WTC11 (cell line): ENCODE data around the gene FSCB. TPM values are rescaled to one million over a fixed set of nuclear protein-coding genes. Genes with fewer than 3 reads are reported as not detected.

Experiments used
- ATAC-seq: fragments of 200-7000 bp; cut with Tn5 transposase; 2 replicates; pipeline ENCODE4 v1.10.0; 2021; ENCODE audit warnings: mild to moderate bottlenecking, moderate library complexity
- Bru-seq: library from RNA; stranded (reverse); fragments of 400-500 nt; gene quantifications from one replicate; lab custom pipeline; 2021; lab: Mats Ljungman, UMichigan
- CTCF ChIA-PET: fragments of 300-600 bp; sonication (Branson Sonifier 250); formaldehyde crosslinking; loops from one replicate; lab custom pipeline; 2021; ENCODE audit warnings: antibody characterized with exemption; lab: Charles Lee
- POLR2A ChIA-PET: fragments of 350-600 bp; sonication (Branson Sonifier 250); formaldehyde crosslinking; loops from one replicate; lab custom pipeline; 2021; ENCODE audit warnings: antibody characterized with exemption; lab: Charles Lee
- DNase-seq: peaks from one replicate; pipeline ENCODE4 v3.0.0; 2021; ENCODE audit warnings: low spot score
- H3K27ac Mint-ChIP-seq: 2 replicates; pipeline ENCODE4 v1.8.0; 2021; ENCODE audit warnings: mixed read lengths
- H3K27me3 Mint-ChIP-seq: 2 replicates; pipeline ENCODE4 v1.8.0; 2021; ENCODE audit warnings: low read depth, mild to moderate bottlenecking, moderate library complexity, mixed read lengths
- H3K36me3 Mint-ChIP-seq: 2 replicates; pipeline ENCODE4 v1.8.0; 2021; ENCODE audit warnings: mixed read lengths
- H3K4me1 Mint-ChIP-seq: 2 replicates; pipeline ENCODE4 v1.8.0; 2022; ENCODE audit warnings: mixed read lengths
- H3K4me3 Mint-ChIP-seq: 2 replicates; pipeline ENCODE4 v1.8.0; 2021; ENCODE audit warnings: mild to moderate bottlenecking, moderate library complexity, mixed read lengths
- H3K9me3 Mint-ChIP-seq: 2 replicates; pipeline ENCODE4 v1.8.0; 2021; ENCODE audit warnings: mixed read lengths
- CBFB ChIP-seq: sonication (generic); formaldehyde crosslinking; IDR thresholded peaks from 2 replicates; pipeline ENCODE4 v1.8.1; 2022; ENCODE audit warnings: mild to moderate bottlenecking, low read depth, missing genetic modification reagents
- CDX4 ChIP-seq: fragments of 250-450 bp; sonication (Bioruptor Pico); IDR thresholded peaks from 2 replicates; pipeline ENCODE4 v1.9.0; 2021; ENCODE audit warnings: moderate library complexity, mild to moderate bottlenecking, inconsistent platforms, borderline replicate concordance
- IRF1 ChIP-seq: sonication (generic); formaldehyde crosslinking; IDR thresholded peaks from 2 replicates; pipeline ENCODE4 v1.8.0; 2023; ENCODE audit warnings: missing genetic modification reagents
- MYBL2 ChIP-seq: sonication (generic); formaldehyde crosslinking; IDR thresholded peaks from 2 replicates; pipeline ENCODE4 v1.8.1; 2023; ENCODE audit warnings: mild to moderate bottlenecking, moderate library complexity, missing genetic modification reagents
- NR1H2 ChIP-seq: sonication (generic); formaldehyde crosslinking; IDR thresholded peaks from 2 replicates; pipeline ENCODE4 v1.9.0; 2021; ENCODE audit warnings: mild to moderate bottlenecking, moderate library complexity, missing genetic modification reagents
- NR2C2 ChIP-seq: sonication (generic); formaldehyde crosslinking; IDR thresholded peaks from 2 replicates; pipeline ENCODE4 v1.8.0; 2022; ENCODE audit warnings: mild to moderate bottlenecking, missing genetic modification reagents
- RELA ChIP-seq: sonication (generic); formaldehyde crosslinking; IDR thresholded peaks from 2 replicates; pipeline ENCODE4 v1.8.1; 2022; ENCODE audit warnings: missing genetic modification reagents, mild to moderate bottlenecking, borderline replicate concordance
- TCF7 ChIP-seq: sonication (generic); formaldehyde crosslinking; IDR thresholded peaks from 2 replicates; pipeline ENCODE4 v1.8.0; 2022; ENCODE audit warnings: mild to moderate bottlenecking, low read depth, missing genetic modification reagents, moderate library complexity
- ZBTB21 ChIP-seq: sonication (generic); formaldehyde crosslinking; IDR thresholded peaks from 2 replicates; pipeline ENCODE4 v1.8.1; 2023; ENCODE audit warnings: mild to moderate bottlenecking, missing genetic modification reagents, borderline replicate concordance
- ZSCAN18 ChIP-seq: fragments of 250-450 bp; sonication (Bioruptor Pico); IDR thresholded peaks from 2 replicates; pipeline ENCODE4 v2.1.2; 2022; ENCODE audit warnings: mild to moderate bottlenecking, moderate library complexity
- long read RNA-seq, 3 experiments: library from RNA in 1 of 3; library from capped mRNA in 1 of 3; library from polyadenylated mRNA in 1 of 3; unstranded in 2 of 3; stranded (forward) in 1 of 3; transcript quantifications; one replicate each; pipeline ENCODE4 v2.0.0, GENCODE V29; 2021
- total RNA-seq: library from RNA; stranded (reverse); gene quantifications from 3 replicates; pipeline ENCODE4 v1.2.3, GENCODE V29; 2021
- TF ChIP-seq, protein P1 (sequence below): sonication (generic); formaldehyde crosslinking; IDR thresholded peaks from 2 replicates; pipeline ENCODE4 v1.8.0; 2022; ENCODE audit warnings: mild to moderate bottlenecking, missing genetic modification reagents
- TF ChIP-seq, protein P2 (sequence below): sonication (generic); formaldehyde crosslinking; IDR thresholded peaks from 2 replicates; pipeline ENCODE4 v1.8.1; 2023; ENCODE audit warnings: mild to moderate bottlenecking, missing genetic modification reagents, borderline replicate concordance
- TF ChIP-seq, protein P3 (sequence below): sonication (generic); formaldehyde crosslinking; IDR thresholded peaks from 2 replicates; pipeline ENCODE4 v1.8.1; 2022; ENCODE audit warnings: mild to moderate bottlenecking, moderate library complexity, missing genetic modification reagents
- TF ChIP-seq, protein P4 (sequence below): sonication (generic); formaldehyde crosslinking; IDR thresholded peaks from 2 replicates; pipeline ENCODE4 v1.8.1; 2023; ENCODE audit warnings: mild to moderate bottlenecking, missing genetic modification reagents, moderate library complexity

The FSCB gene, protein sequence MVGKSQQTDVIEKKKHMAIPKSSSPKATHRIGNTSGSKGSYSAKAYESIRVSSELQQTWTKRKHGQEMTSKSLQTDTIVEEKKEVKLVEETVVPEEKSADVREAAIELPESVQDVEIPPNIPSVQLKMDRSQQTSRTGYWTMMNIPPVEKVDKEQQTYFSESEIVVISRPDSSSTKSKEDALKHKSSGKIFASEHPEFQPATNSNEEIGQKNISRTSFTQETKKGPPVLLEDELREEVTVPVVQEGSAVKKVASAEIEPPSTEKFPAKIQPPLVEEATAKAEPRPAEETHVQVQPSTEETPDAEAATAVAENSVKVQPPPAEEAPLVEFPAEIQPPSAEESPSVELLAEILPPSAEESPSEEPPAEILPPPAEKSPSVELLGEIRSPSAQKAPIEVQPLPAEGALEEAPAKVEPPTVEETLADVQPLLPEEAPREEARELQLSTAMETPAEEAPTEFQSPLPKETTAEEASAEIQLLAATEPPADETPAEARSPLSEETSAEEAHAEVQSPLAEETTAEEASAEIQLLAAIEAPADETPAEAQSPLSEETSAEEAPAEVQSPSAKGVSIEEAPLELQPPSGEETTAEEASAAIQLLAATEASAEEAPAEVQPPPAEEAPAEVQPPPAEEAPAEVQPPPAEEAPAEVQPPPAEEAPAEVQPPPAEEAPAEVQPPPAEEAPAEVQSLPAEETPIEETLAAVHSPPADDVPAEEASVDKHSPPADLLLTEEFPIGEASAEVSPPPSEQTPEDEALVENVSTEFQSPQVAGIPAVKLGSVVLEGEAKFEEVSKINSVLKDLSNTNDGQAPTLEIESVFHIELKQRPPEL
- total RNA-seq: not detected in 3 replicates
- not detected for Bru-seq, nascent RNA
- long read RNA-seq, experiment 1: 0 reads
- long read RNA-seq, experiment 2: 0 reads
- long read RNA-seq, experiment 3: 0 reads

GRCh38 chr14:44507183-44507582 lies at the start of gene FSCB:
FSCB (minus strand) TSS chr14:44507283; CDS start chr14:44506987, 296 bp downstream.
- no peak for DNase-seq
- no peaks in the 10 kb centered on the region for H3K36me3 Mint-ChIP-seq
- H3K4me1 Mint-ChIP-seq: no peaks in the 10 kb centered on the region
- peaks cover 10% of the 10 kb centered on the region; the same call in 1 of the 2 replicates for H3K9me3 Mint-ChIP-seq
- TF ChIP-seq RELA (CRISPR knock-in tag) (no peak), ZBTB21 (CRISPR knock-in tag) (no peak), CDX4 (CRISPR knock-in tag) (no peak), NR1H2 (no peak), MYBL2 (no peak), TCF7 (no peak), NR2C2 (no peak), IRF1 (CRISPR knock-in tag) (no peak), CBFB (CRISPR knock-in tag) (no peak), ZSCAN18 (no peak)
- TF ChIP-seq, protein P1, sequence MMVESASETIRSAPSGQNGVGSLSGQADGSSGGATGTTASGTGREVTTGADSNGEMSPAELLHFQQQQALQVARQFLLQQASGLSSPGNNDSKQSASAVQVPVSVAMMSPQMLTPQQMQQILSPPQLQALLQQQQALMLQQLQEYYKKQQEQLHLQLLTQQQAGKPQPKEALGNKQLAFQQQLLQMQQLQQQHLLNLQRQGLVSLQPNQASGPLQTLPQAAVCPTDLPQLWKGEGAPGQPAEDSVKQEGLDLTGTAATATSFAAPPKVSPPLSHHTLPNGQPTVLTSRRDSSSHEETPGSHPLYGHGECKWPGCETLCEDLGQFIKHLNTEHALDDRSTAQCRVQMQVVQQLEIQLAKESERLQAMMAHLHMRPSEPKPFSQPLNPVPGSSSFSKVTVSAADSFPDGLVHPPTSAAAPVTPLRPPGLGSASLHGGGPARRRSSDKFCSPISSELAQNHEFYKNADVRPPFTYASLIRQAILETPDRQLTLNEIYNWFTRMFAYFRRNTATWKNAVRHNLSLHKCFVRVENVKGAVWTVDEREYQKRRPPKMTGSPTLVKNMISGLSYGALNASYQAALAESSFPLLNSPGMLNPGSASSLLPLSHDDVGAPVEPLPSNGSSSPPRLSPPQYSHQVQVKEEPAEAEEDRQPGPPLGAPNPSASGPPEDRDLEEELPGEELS (CRISPR knock-in tag): no peak
- TF ChIP-seq, protein P2, sequence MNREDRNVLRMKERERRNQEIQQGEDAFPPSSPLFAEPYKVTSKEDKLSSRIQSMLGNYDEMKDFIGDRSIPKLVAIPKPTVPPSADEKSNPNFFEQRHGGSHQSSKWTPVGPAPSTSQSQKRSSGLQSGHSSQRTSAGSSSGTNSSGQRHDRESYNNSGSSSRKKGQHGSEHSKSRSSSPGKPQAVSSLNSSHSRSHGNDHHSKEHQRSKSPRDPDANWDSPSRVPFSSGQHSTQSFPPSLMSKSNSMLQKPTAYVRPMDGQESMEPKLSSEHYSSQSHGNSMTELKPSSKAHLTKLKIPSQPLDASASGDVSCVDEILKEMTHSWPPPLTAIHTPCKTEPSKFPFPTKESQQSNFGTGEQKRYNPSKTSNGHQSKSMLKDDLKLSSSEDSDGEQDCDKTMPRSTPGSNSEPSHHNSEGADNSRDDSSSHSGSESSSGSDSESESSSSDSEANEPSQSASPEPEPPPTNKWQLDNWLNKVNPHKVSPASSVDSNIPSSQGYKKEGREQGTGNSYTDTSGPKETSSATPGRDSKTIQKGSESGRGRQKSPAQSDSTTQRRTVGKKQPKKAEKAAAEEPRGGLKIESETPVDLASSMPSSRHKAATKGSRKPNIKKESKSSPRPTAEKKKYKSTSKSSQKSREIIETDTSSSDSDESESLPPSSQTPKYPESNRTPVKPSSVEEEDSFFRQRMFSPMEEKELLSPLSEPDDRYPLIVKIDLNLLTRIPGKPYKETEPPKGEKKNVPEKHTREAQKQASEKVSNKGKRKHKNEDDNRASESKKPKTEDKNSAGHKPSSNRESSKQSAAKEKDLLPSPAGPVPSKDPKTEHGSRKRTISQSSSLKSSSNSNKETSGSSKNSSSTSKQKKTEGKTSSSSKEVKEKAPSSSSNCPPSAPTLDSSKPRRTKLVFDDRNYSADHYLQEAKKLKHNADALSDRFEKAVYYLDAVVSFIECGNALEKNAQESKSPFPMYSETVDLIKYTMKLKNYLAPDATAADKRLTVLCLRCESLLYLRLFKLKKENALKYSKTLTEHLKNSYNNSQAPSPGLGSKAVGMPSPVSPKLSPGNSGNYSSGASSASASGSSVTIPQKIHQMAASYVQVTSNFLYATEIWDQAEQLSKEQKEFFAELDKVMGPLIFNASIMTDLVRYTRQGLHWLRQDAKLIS (CRISPR knock-in tag): no peak
- TF ChIP-seq, protein P3, sequence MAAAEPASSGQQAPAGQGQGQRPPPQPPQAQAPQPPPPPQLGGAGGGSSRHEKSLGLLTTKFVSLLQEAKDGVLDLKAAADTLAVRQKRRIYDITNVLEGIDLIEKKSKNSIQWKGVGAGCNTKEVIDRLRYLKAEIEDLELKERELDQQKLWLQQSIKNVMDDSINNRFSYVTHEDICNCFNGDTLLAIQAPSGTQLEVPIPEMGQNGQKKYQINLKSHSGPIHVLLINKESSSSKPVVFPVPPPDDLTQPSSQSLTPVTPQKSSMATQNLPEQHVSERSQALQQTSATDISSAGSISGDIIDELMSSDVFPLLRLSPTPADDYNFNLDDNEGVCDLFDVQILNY (CRISPR knock-in tag): no peak
- TF ChIP-seq, protein P4, sequence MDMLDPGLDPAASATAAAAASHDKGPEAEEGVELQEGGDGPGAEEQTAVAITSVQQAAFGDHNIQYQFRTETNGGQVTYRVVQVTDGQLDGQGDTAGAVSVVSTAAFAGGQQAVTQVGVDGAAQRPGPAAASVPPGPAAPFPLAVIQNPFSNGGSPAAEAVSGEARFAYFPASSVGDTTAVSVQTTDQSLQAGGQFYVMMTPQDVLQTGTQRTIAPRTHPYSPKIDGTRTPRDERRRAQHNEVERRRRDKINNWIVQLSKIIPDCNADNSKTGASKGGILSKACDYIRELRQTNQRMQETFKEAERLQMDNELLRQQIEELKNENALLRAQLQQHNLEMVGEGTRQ: no peak
- TF ChIP-seq, all 79 proteins: peak for 0
- CTCF ChIA-PET: no interaction called here
- Mint-ChIP-seq H3K4me3 (no peak within 1 kb of the TSS), H3K27me3 (no peaks in the 10 kb centered on the region), H3K27ac (no peak within 1 kb of the TSS)
- POLR2A ChIA-PET: no interaction called here
- ATAC-seq: no peak
